ENCODE measurements around the gene AIDA. TPM values are rescaled to one million over a fixed set of nuclear protein-coding genes. Genes with fewer than 3 reads are reported as not detected.

The AIDA gene
- total and polyA plus RNA-seq, 2 donors from 2014 or later: 41.4 to 73.7 TPM

GRCh38 chr1:222654849-222655248, 57.4 kb downstream of the AIDA start:
- H3K27me3 ChIP-seq (ENCODE audit: control insufficient read depth, insufficient read depth, low read length): no peaks in the 10 kb centered on the region
- FAIRE-seq: peak; percentile 71
- TF ChIP-seq CTCF (IDR thresholded peaks at IDR 0.05; ENCODE audit: borderline replicate concordance, extremely low read depth, insufficient read depth): no peak
- no peaks in the 10 kb centered on the region for H3K9me3 ChIP-seq (ENCODE audit: control insufficient read depth in 2 of 3, insufficient read depth in 1 of 3, low read length in 3 of 3)
- H3K36me3 ChIP-seq (ENCODE audit: control insufficient read depth in 2 of 3, insufficient read depth in 3 of 3, low read length in 3 of 3): peaks cover 25 to 75% (median 42%) of the 10 kb centered on the region in 3 donors
- H3K9ac ChIP-seq (ENCODE audit: low read length in 3 of 3): no peak overlapping the region
- H3K27ac ChIP-seq (ENCODE audit: low read depth in 2 of 2, low read length in 2 of 2): no peak overlapping the region
- DNase-seq: peak in 1 of 5 donors; percentile 75
- intact Hi-C loops (cut with DNase I): no loop called here
- no peak overlapping the region for H3K4me3 ChIP-seq (ENCODE audit: low read length in 3 of 3)
- H3K4me1 ChIP-seq (ENCODE audit: control insufficient read depth in 2 of 3, insufficient read depth in 2 of 3, low read depth in 1 of 3, low read length in 3 of 3): no peaks in the 10 kb centered on the region

- no peak overlapping the region for H3K27ac ChIP-seq (ENCODE audit: low read depth in 2 of 2, low read length in 2 of 2)
- H3K4me3 ChIP-seq (ENCODE audit: low read length in 3 of 3): no peak overlapping the region
- no peak for DNase-seq
- no peaks in the 10 kb centered on the region for H3K9me3 ChIP-seq (ENCODE audit: control insufficient read depth in 2 of 3, insufficient read depth in 1 of 3, low read length in 3 of 3)
- FAIRE-seq: no peak
- no peak overlapping the region for H3K9ac ChIP-seq (ENCODE audit: low read length in 3 of 3)
- no peak for TF ChIP-seq CTCF (IDR thresholded peaks at IDR 0.05; ENCODE audit: borderline replicate concordance, extremely low read depth, insufficient read depth)
- no peaks in the 10 kb centered on the region for H3K4me1 ChIP-seq (ENCODE audit: control insufficient read depth in 2 of 3, insufficient read depth in 2 of 3, low read depth in 1 of 3, low read length in 3 of 3)
- H3K27me3 ChIP-seq (ENCODE audit: control insufficient read depth, insufficient read depth, low read length): no peaks in the 10 kb centered on the region
- H3K36me3 ChIP-seq (ENCODE audit: control insufficient read depth in 2 of 3, insufficient read depth in 3 of 3, low read length in 3 of 3): peaks cover 22 to 65% (median 39%) of the 10 kb centered on the region in 3 donors
- intact Hi-C loops (cut with DNase I): no loop called here
Measured at GRCh38 chr1:222653178-222653827, 59.0 kb downstream of the AIDA start.

GRCh38 chr1:222652676-222653075, 59.6 kb downstream of the AIDA start:
- intact Hi-C loops (cut with DNase I): no loop called here
- no peak for FAIRE-seq

More at GRCh38 chr1:222652676-222653075, 59.6 kb downstream of the AIDA start:
- no peak for TF ChIP-seq CTCF (IDR thresholded peaks at IDR 0.05; ENCODE audit: borderline replicate concordance, extremely low read depth, insufficient read depth)
- Histone ChIP-seq H3K4me1 (ENCODE audit: control insufficient read depth in 2 of 3, insufficient read depth in 2 of 3, low read depth in 1 of 3, low read length in 3 of 3) (no peaks in the 10 kb centered on the region), H3K36me3 (ENCODE audit: control insufficient read depth in 2 of 3, insufficient read depth in 3 of 3, low read length in 3 of 3) (peaks cover 22 to 59% (median 34%) of the 10 kb centered on the region in 3 donors), H3K9me3 (ENCODE audit: control insufficient read depth in 2 of 3, insufficient read depth in 1 of 3, low read length in 3 of 3) (no peaks in the 10 kb centered on the region), H3K9ac (ENCODE audit: low read length in 3 of 3) (no peak overlapping the region), H3K27me3 (ENCODE audit: control insufficient read depth, insufficient read depth, low read length) (no peaks in the 10 kb centered on the region), H3K4me3 (ENCODE audit: low read length in 3 of 3) (no peak overlapping the region), H3K27ac (ENCODE audit: low read depth in 2 of 2, low read length in 2 of 2) (no peak overlapping the region)
- no peak for DNase-seq
